GM21367 (cell line): ENCODE results near the gene SLC8A2.
"Not testable (repeated sequence)": the region's sequence is repeated elsewhere in the genome, so short reads cannot be mapped to it uniquely, and the experiment has no call there.

Experiments used
- ATAC-seq: cut with Tn5 transposase; IDR thresholded peaks from one replicate; pipeline ENCODE4 v1.9.1; 2021; ENCODE audit not compliant: unreplicated experiment

SLC8A2 gene

GRCh38 chr19:47487551-47488515 is 16.1 kb upstream of the SLC8A2 start:
- no peak for ATAC-seq

GRCh38 chr19:47486900-47487299 is 15.2 kb upstream of the SLC8A2 start:
- no peak for ATAC-seq

GRCh38 chr19:47486220-47486619 is 14.5 kb upstream of the SLC8A2 start:
- ATAC-seq = not testable (repeated sequence)

GRCh38 chr19:47485210-47485609 is 13.5 kb upstream of the SLC8A2 start:
- ATAC-seq = no peak

GRCh38 chr19:47483800-47484690 is 12.4 kb upstream of the SLC8A2 start, which contains the start of gene KPTN:
KPTN (minus strand) TSS chr19:47484219; CDS start chr19:47484160, 59 bp downstream.
- ATAC-seq = peak; percentile 66

GRCh38 chr19:47483200-47483599 is 11.5 kb upstream of the SLC8A2 start:
- no peak for ATAC-seq

- no peak for ATAC-seq
Observed at GRCh38 chr19:47481460-47482052, 9.9 kb upstream of the SLC8A2 start.

GRCh38 chr19:47480658-47481057 is 9.0 kb upstream of the SLC8A2 start:
- ATAC-seq = no peak

- no peak for ATAC-seq
Observed at GRCh38 chr19:47479701-47480503, 8.2 kb upstream of the SLC8A2 start.

GRCh38 chr19:47476438-47476972 is 4.8 kb upstream of the SLC8A2 start:
- ATAC-seq = no peak

- no peak for ATAC-seq
Observed at GRCh38 chr19:47475465-47475864, 3.8 kb upstream of the SLC8A2 start.

GRCh38 chr19:47473336-47473735 is 1.6 kb upstream of the SLC8A2 start:
- ATAC-seq = no peak

- ATAC-seq = no peak
Observed at GRCh38 chr19:47471381-47471732, 336 bp downstream of the SLC8A2 start.

GRCh38 chr19:47470447-47471195 is 1.1 kb downstream of the SLC8A2 start:
- no peak for ATAC-seq

GRCh38 chr19:47469719-47470118 is 2.0 kb downstream of the SLC8A2 start:
- ATAC-seq = no peak

GRCh38 chr19:47469363-47469700 is 2.4 kb downstream of the SLC8A2 start:
- ATAC-seq = no peak

GRCh38 chr19:47467914-47468313 is 3.8 kb downstream of the SLC8A2 start:
- ATAC-seq = no peak

GRCh38 chr19:47465957-47466356 is 5.7 kb downstream of the SLC8A2 start:
- no peak for ATAC-seq

- no peak for ATAC-seq
Observed at GRCh38 chr19:47464675-47465419, 6.8 kb downstream of the SLC8A2 start.
